NCI-H2227 (cell line): ENCODE data around the gene TSPOAP1.
"Not testable (repeated sequence)": the region's sequence is repeated elsewhere in the genome, so short reads cannot be mapped to it uniquely, and the experiment has no call there.

Experiments
- DNase-seq: peaks from one replicate; lab custom pipeline; 2025; ENCODE audit not compliant: unreplicated experiment; lab: John Stamatoyannopoulos, UW

TSPOAP1 gene

GRCh38 chr17:58341136-58341860, 12.7 kb upstream of the TSPOAP1 start:
- DNase-seq: not testable (repeated sequence)

GRCh38 chr17:58340405-58340876, 11.8 kb upstream of the TSPOAP1 start:
- DNase-seq: no peak

- no peak for DNase-seq
Measured at GRCh38 chr17:58339755-58340404, 11.3 kb upstream of the TSPOAP1 start.

- no peak for DNase-seq
Measured at GRCh38 chr17:58338841-58339754, 10.5 kb upstream of the TSPOAP1 start.

- DNase-seq: no peak
Measured at GRCh38 chr17:58338454-58338840, 9.9 kb upstream of the TSPOAP1 start.

GRCh38 chr17:58337600-58338453, 9.2 kb upstream of the TSPOAP1 start:
- no peak for DNase-seq

GRCh38 chr17:58337210-58337599, 8.6 kb upstream of the TSPOAP1 start:
- DNase-seq: no peak

- DNase-seq: no peak
Measured at GRCh38 chr17:58336456-58337209, 8.0 kb upstream of the TSPOAP1 start.

- DNase-seq: no peak
Measured at GRCh38 chr17:58335779-58336455, 7.3 kb upstream of the TSPOAP1 start.

GRCh38 chr17:58335061-58335731, 6.6 kb upstream of the TSPOAP1 start:
- no peak for DNase-seq

GRCh38 chr17:58334661-58335060, 6.1 kb upstream of the TSPOAP1 start:
- DNase-seq: no peak

GRCh38 chr17:58334256-58334655, 5.7 kb upstream of the TSPOAP1 start:
- no peak for DNase-seq

GRCh38 chr17:58333736-58334207, 5.2 kb upstream of the TSPOAP1 start:
- no peak for DNase-seq

GRCh38 chr17:58332778-58333735, 4.5 kb upstream of the TSPOAP1 start:
- no peak for DNase-seq

- DNase-seq: no peak
Measured at GRCh38 chr17:58331815-58332777, 3.5 kb upstream of the TSPOAP1 start.
